HG03565 (cell line): Measurements from ENCODE around the gene SMC4.
"Not testable (repeated sequence)": the region's sequence is repeated elsewhere in the genome, so short reads cannot be mapped to it uniquely, and the experiment has no call there.

Experiments
- ATAC-seq: cut with Tn5 transposase; IDR thresholded peaks from one replicate; pipeline ENCODE4 v1.9.1; 2021; ENCODE audit warnings: mild to moderate bottlenecking, moderate library complexity; ENCODE audit not compliant: unreplicated experiment

The SMC4 gene

GRCh38 chr3:160445854-160446253 lies 46.4 kb downstream of the SMC4 start:
- no peak for ATAC-seq

GRCh38 chr3:160446522-160447056 lies 47.1 kb downstream of the SMC4 start:
- no peak for ATAC-seq

GRCh38 chr3:160447544-160447943 lies 48.1 kb downstream of the SMC4 start:
- no peak for ATAC-seq

- ATAC-seq = peak; percentile 33
These were observed 49.6 kb downstream of the SMC4 start for GRCh38 chr3:160448845-160449635.

GRCh38 chr3:160449636-160450598 lies 50.5 kb downstream of the SMC4 start, which contains the start of gene TRIM59:
TRIM59 (minus strand) TSS chr3:160449786; CDS start chr3:160439183, 10,603 bp downstream.
- ATAC-seq = peak; percentile 91

GRCh38 chr3:160450846-160451245 lies 51.4 kb downstream of the SMC4 start:
- ATAC-seq = no peak

- no peak for ATAC-seq
These were observed 52.2 kb downstream of the SMC4 start for GRCh38 chr3:160451602-160452001.

- ATAC-seq = not testable (repeated sequence)
These were observed 52.8 kb downstream of the SMC4 start for GRCh38 chr3:160452251-160452650.

GRCh38 chr3:160454995-160455394 lies 55.5 kb downstream of the SMC4 start:
- no peak for ATAC-seq

- no peak for ATAC-seq
These were observed 56.4 kb downstream of the SMC4 start for GRCh38 chr3:160455846-160456245.

GRCh38 chr3:160458151-160458550 lies 58.7 kb downstream of the SMC4 start:
- ATAC-seq = no peak

- no peak for ATAC-seq
These were observed 60.1 kb downstream of the SMC4 start for GRCh38 chr3:160459450-160459970.

- no peak for ATAC-seq
These were observed 60.6 kb downstream of the SMC4 start for GRCh38 chr3:160460033-160460432.

GRCh38 chr3:160464321-160464720 lies 64.9 kb downstream of the SMC4 start:
- no peak for ATAC-seq

- no peak for ATAC-seq
These were observed 65.5 kb downstream of the SMC4 start for GRCh38 chr3:160464971-160465370.

- ATAC-seq = no peak
These were observed 70.7 kb downstream of the SMC4 start for GRCh38 chr3:160470181-160470580.

GRCh38 chr3:160471892-160472291 lies 72.4 kb downstream of the SMC4 start:
- no peak for ATAC-seq

- ATAC-seq = peak; percentile 80
These were observed 72.9 kb downstream of the SMC4 start for GRCh38 chr3:160472344-160472743.

GRCh38 chr3:160473221-160473620 lies 73.8 kb downstream of the SMC4 start:
- no peak for ATAC-seq

GRCh38 chr3:160473978-160474377 lies 74.5 kb downstream of the SMC4 start:
- ATAC-seq = no peak

- no peak for ATAC-seq
These were observed 75.0 kb downstream of the SMC4 start for GRCh38 chr3:160474416-160474838.
